NCI-H2029 treated with DMSO at 0.1 percent for 48 hours (cell line): ENCODE data around the gene PPFIA2.

Experiments used
- DNase-seq: peaks from one replicate; lab custom pipeline; 2025; lab: John Stamatoyannopoulos, UW

Gene PPFIA2

DNA sequence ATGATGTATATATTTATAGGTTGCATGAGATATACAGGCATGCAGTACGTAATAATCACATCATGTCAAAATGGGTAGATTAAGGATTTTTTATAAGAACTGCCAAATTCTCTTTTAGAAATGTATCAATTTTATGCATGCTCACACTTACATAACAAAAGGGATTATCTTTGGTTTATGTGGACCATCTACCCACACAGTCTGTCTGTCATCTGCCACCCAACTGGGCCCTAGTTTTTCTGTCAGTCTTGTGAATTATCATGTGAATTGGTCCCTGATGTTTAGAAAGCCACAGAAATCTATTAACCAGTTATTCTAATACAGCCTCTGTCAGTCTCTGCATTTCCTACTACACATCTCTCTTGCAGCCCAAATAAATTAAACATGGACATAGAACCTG, 547.8 kb downstream of the PPFIA2 start:
- no peak for DNase-seq

DNA sequence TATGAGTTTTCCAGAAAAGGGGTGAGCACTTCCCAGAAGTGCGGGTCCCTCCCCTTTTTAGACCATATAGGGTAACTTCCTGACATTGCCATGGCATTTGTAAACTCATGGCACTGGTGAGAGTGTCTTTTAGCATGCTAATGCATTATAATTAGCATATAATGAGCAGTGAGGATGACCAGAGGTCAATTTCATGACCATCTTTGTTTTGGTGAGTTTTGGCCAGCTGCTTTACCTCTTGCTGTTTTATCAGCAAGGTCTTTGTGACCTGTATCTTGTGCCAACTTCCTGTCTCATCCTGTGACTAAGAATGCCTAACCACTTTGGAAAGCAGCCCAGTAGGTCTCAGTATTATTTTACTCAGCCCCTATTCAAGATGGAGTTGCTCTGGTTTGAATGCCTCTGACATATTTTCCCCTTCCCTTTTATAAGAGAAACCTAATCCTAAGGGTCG, 549.4 kb downstream of the PPFIA2 start:
- DNase-seq: peak; percentile 64

DNA sequence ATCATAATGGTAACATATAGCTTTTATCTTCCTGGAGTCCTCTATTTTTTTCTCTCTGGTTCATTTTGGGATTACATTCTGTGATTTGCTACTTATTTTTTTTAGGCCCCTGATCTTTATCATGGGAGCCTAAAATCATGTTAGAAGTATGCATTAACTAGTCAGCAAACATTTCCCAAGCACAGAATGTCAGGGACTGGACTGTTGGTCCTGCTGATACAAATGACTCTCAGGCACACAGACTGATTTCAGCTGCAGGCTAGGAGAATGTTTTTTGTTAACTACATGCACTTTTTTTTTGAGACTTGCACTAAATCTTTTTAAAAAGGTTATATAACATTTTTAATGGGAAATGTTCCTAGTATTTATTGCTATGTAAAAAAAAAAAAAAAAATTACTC, 550.1 kb downstream of the PPFIA2 start:
- DNase-seq: no peak

DNA sequence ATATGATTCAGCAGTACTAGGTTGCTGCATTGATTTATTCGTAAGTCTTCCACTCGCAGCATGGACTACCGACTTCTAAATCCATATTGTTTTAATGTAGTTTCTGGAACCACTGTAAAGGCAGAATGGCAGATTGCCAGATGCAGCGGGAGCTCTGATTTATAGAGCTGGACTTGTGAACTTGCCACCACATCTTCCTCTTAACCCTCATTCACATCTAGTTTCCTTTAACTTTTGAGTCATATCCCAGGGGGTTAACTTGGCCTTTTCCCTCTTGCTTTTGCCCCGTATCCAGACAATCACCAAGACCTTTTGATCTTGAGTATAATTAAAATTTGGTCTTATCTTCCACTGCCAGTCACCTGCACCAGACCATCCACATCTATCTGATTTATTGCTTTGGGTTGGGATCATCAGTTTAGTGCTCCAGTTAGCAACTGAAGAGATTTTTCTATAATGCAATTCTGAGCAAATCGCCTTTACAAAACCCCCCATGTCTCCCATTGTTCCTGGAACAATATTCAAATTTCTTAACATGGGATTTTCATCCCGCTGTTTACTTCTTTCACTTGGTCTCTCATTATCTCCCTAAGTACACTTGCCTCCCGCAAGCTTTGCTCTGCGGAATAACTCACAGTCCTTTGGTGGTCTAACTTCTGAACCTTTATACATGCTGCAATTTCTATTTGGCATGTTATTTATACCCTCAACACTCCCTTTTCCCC, 550.8 kb downstream of the PPFIA2 start:
- DNase-seq: no peak
